Islet precursor cell (in vitro differentiated cells): ENCODE measurements around the gene ULK4.
A peak's percentile ranks its signal among the peaks of the same experiment; 100 is the strongest.

ENCODE experiments used
- DNase-seq: peaks from one replicate; pipeline ENCODE4 v3.0.0-alpha.2; 2018

Gene ULK4

DNA sequence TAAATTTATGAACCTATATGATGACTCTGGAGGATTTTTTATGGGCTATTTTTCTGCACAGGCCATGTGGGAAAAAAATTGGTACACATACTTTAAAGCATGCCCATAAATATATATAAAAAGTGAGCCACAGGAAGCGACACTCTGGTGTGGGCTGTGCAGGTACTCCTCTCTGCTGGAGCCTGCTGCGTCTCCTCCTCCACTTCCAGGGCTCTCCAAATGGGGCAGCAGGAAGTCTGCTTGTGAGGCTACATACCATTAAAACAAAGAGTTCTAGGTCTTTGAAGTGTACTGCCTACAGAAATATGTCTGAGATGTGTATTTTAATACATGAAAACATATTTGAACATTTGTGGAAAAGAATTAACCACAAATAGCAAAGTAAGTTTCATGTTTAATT is 627.5 kb downstream of the ULK4 start:
- DNase-seq, result no peak

DNA sequence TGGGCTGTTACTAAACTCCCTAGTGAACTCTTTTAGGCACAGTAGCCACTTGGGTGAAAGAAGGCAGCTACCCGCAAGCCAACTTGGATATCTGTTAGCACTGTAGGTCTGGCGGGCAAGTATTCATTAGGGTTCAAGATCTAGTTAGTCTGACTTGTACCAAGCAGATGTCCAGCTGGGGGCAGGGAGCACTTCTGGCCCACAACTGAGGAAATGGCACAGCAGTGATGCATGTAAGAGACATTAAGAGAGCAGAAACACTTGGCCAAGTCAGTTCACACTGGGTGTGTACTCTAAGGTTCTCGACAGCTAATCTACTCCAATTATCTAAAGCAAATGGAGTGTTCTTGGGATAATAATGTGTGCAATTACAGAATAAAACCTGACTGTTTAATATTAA is 630.9 kb downstream of the ULK4 start:
- no peak for DNase-seq

DNA sequence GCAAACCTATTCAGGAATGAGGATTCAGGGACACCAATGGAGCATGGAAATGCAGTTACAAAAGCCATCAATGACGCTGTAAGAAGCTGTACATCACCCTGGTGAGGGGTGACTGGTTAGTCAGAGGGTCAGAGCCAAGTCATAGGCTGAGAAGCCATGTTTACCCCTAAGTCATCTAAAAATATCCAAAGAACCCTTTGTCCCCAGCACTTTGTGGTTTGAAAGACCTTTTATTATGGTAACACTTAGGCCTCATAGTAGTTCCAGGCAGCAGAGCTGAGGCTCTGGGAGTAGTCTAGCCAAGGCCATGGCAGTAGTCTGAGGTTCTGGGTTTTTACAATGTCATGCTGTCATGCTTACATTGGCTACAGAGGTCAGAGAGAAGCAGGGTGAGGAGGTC is 631.4 kb downstream of the ULK4 start:
- DNase-seq, result peak; percentile 75

DNA sequence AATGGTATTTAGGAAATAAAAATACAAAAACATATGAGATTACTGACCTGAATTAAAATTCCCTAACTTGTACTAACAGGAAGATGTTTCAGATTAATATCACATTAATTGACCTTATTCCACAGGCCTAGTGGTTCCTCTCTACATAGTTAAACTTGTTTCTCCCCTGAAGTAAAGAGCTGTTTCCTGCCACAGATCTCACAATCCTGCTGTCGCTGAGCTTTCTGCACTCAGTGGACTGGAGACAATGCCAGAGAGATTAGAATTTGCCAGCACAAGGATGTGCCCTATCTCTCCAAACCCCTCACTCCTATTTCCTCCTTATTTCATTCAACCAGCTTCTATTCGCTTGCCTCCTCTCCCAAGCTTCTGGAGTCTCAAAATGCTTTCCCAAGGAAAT is 632.0 kb downstream of the ULK4 start:
- no peak for DNase-seq

DNA sequence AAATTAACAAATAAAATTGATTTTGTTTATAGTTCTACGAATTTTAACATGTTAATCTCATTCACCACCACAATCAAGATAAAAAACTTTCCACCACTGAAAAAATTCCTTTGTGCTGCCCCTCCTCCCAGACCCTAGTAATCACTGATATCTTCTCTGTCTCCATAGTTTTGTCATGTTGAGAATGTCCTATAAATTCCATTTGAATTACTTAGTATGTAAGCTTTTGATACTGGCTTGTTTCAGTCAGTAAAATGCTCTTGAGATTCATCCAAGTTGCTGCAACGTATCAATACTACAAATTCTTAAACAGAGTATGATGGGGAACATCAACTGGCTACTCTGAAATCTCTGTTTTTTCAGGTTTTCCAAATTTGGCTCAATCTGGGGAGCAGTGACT is 633.0 kb downstream of the ULK4 start:
- no peak for DNase-seq

DNA sequence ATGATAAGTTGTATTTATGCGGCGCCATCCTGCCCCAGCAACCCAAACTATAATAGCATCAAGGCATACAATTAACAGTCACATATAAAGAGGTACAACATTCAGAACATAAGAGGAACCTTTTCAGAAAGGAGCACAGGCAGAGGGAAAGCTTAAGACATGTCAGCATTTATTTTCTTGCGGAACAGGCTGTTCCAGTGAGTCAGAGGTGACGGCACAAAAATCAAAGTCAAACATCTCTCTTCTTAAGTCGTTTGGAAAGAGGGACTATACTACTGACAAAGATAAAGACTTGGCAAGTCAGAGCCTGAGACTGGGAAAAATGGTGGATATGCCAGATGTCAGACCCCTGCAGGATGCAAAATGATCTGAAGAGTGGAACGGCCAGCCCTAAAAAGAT is 634.2 kb downstream of the ULK4 start:
- peak; percentile 70 for DNase-seq

DNA sequence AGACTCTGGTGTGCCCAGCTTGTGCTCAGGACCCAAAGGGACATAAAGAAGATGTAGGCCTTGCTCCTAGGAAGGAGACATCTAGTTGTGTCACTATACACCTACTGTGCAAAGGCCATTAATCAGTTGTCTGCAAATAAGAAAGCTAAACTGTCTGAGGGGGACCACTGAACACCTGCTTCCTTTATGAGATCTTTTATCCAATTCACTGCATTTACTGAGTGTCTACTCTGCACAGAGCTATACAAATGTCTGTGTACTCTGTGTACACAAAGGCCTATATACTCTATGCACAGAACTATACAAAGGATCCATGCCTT is 637.8 kb downstream of the ULK4 start:
- DNase-seq, result no peak

DNA sequence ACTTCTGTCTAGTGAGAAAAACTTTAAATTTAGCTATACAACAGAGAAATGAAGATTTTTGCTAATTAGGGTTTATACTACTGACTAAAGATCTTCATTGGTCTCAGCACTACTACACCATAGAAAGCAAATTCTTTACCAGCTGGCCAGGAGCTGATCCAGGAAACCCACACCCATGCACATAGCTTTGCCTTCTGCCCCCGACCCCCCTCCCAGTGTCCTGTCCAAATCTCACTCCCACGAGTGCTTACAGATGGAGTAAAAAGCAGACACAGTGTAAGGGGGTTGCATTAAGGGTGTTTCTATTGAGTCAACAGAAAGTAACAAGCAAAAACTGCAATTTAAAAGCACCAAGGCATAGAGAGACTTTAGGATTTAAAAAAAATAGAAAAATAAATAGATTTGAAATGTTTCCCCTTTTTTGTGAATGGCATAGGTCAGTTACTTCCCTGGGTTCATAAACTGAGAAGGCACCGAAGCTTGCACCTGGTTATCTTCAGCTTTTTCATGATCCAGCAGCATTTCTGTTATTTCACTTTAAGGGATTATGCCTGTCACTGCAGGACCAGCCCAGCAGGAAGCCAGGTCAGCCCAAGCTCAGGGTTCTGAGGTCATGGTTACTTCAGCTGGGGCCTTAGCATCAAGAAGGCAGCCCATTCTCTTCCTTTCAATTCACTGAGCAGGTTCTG is 638.3 kb downstream of the ULK4 start:
- no peak for DNase-seq

DNA sequence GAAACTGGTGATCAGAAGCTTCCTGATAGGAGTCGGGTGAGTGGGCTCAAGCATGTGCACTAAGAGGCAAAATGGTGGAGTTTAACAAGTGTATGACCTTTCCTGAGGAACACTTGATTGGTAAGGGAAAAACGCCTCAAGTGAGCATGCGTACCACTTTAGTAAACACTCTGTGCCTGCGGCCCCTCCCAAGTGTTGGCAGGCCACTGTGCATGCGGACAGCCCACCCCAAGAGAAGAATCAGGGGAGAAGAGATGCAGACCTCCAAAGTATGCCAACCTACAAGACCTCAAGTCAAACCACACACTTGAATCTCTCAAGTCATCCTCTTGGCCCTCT is 640.3 kb downstream of the ULK4 start:
- no peak for DNase-seq

DNA sequence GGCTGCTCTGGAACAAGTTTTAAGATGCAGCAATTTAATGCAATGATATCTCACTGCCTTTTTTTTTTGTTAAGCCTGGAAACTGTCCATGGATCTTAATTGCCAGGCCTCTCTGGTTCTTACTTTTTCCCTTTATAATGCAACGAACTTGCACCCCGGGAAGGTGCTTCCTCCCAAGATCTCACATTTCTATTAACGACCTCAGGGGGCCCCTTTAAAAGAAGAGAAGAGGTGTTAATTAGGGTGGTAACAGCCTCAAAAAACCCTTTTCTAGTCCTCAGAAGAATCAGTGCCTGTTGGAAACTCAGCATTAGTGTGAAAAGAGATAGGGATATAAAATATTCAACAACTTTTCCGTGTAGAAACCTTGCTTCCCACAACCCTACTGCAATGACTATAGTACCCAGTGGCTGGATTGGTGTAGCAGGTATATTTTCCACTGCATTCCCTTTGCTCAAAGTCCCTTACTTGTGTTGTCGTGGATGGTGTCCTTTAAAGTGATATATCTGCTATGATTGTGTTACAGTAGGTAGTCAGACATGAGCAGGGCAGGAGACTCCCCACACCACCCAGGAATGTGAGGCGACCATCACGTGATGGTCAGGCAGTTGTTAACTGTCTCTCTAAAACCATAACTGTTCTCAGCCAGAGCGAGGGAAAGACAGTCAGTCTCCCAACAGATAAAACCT is 640.8 kb downstream of the ULK4 start:
- no peak for DNase-seq

DNA sequence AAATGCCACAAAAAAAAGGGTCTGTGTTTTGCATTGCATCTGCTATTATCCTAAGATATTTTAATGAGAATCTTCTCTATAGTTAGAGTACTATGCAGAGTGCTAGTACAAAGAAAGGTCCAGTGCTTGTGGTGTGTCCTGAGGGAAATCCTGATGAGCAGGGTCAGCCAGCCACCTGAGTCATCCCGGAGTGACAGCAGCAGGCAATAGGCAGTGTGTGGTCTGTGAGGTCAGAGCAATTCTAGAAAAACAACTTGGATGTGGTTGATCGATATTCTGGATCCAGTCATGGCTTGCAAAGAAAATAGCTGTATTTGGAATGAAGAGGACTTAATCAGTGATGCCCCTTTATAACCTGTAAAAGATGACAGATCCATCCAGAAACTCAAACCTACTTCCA is 643.4 kb downstream of the ULK4 start:
- DNase-seq, result peak; percentile 91

DNA sequence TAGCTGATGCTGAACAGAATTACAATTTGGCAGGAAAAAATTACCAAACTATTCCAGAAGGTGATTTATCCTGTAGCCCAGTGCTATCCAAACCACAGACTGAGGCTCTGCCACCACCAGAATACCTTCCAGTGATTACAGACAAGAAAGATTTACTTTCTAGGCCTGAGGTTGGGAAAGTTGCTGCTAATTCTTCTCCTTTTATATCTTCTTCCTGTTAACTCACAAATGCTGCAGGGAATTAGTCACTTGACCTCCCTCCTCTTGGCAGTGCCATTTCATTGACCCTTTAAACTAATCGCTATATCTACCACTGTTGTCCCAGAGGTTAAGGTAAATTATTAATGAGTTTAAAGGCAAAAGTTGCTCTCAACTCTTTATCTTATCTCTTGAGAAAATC is 644.2 kb downstream of the ULK4 start:
- no peak for DNase-seq

DNA sequence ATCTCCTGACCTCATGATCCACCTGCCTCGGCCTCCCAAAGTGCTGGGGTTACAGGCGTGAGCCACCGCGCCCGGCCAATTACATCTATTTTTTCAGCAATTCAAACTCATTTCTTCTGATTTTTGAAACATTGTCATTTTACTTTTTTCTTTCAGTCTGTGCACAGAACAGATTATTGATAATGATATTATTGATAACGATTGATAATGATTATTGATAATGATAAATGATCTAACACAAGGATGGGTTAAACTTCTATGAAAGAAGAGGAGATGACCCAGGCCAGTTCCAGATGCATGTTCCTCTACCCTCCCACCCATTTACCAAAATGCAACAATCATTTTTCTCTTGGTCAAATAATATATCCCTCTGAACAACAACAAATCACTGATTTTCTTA is 644.6 kb downstream of the ULK4 start:
- no peak for DNase-seq

DNA sequence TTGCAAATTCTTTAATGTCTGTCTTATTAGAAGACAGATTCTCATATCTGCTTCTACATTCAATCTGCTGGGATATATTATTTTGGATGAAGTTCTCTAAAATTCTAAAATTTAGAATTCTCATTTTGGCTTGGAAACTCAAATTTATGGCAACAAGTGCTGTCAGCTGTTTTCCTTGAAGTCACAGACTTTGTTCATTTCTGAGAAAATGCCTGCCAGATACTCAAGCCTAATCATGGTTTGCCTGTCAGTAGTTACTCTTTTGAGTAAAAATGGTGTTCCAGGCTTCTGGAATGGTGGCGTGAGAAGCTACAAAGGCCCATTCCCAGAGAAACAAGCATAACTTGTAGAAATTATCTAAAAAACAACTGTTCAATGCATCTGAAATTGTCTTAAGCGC is 646.8 kb downstream of the ULK4 start:
- no peak for DNase-seq

DNA sequence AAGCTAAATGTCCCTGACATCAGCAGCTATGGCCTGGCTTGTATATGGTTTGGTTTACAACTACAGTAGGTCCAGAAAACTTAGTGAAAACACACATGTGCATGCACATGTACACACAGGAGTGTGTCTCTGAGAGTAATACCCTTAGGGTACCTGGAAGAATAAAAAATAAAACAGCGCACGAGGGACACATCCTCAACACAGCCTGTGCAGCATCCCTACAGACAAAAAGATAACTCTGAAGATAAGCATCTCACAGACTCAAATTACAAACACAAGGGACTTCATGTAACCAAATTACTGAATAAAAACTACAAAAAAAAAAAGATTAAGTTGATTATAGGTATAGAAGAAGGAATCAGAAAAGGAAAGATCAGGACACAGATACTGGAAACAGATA is 653.8 kb downstream of the ULK4 start:
- DNase-seq, result no peak

DNA sequence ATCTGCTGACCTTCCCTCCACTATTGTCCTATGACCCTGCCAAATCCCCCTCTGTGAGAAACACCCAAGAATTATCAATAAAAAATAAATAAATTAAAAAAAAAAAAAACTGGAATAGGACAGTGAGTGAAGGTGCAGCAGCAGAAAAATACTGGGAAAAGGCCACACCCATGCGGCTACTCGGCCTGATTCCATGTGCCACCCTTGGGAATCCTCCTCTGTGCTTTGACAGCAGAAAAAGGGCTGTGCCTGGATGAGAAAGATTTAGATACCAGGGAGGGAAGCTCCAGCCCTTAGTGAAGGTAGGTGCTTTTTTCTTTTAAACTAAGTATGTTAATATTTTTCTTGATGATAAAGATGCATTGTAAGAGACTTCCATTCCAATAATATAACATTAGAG is 654.8 kb downstream of the ULK4 start:
- DNase-seq, result no peak

DNA sequence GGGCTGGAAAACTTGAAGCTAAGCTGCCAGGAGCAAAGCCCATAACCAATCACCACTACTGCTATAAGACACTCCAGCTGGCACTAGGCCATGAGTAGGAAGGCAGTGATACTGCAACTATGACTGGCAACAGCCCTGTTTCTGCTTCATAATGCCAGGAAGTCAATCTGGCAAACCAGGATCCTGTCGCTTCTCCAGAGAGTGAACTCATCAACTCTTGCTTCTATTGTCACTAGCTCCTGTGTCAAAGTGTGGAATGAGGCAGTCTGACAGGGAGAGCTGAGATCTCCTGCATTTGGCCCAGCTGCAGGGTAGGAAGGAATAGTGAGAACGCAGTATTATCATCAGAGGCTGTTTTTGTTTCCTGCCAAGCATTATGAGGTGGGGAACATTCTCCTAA is 657.3 kb downstream of the ULK4 start:
- no peak for DNase-seq

DNA sequence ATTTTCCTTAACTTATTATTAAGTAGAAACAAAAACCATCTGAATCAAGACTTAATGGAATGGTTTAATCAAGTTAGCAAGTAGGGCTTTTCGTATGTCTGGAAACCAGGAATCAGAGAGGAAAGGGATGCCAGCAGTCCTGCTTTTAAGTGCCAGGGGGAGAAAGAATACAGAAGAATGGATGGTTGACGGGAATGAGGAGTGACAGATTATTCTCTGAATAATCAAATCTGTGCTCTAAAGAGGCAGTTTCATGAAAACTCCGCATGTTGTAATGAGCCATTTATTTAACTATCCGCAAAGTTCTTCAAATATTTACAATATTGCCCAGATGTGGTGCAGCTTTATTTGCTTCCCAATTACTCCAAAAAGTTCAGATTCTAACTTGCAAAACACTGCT is 659.6 kb downstream of the ULK4 start:
- no peak for DNase-seq

DNA sequence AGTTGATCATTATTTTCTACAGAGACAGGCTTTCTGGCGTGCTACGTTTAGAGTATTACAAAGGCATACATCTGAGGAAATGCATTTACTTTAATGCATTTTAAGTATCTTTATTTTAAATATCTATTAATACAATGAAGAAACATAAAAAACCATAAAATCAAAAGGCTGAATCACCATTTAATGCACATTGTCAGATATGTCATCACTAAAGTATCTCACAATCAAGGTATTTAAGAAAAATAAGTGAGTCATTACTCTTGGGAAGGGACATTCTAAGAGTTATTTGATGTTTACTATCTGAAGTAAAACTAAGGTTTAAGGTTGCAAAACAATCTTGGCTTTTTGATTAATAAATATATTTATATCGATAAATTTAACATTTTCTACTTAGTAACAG is 660.4 kb downstream of the ULK4 start:
- DNase-seq, result no peak

DNA sequence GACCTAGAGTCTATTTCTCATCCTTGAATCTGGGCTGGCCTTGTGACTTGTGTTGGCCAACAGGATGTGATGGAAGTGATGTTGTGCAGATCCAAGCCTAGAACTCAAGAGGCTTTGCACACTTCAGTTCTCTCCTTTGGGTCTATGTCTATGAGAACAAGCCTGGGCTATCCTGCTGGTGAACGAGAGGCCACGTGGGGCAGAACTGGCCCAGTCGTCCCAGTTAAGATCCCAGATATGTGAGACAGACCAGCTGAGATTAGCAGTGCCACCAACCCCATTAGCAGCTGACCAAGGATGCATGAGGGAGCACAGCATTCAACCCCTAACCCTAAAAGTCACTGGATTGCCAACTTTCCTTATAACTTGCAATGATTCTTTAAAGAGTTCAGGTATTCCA is 662.9 kb downstream of the ULK4 start:
- DNase-seq, result no peak

DNA sequence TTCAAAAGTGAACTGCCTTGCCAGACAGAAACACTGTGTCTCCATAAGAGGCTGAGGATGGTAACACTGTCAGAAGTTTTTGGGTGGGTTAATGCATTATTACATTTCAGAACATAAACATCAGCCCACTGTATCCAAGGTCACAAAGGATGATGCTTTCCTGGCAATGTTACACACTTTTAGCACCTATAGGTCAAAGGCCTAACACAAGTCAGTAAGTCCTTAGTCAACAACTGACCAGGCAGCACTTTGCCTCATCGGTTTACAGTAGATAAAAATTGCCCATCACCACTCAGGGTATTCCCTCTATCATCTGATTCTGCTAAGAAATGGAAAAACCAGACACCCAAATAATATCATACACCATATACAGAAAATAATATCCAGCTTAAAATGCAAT is 664.2 kb downstream of the ULK4 start:
- no peak for DNase-seq

DNA sequence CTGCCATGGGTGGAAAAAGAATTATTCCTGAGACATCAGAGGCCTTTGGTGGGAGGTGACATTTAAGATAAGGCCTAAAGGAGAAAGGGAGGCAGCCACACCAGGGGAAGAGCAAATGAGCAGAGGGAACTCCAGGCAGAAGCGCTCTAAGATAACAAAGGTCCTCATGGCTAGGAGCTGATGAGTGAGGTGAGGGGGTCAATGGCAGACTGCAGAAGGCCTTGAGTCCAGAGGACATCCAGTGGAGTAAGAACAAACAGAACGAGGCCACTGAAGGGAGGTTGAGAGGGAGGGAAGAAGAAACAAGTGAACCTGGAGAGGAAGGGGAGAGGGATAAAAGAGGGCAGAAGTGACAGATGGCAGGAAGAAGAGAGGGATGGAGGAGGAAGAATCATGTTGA is 665.3 kb downstream of the ULK4 start:
- no peak for DNase-seq

DNA sequence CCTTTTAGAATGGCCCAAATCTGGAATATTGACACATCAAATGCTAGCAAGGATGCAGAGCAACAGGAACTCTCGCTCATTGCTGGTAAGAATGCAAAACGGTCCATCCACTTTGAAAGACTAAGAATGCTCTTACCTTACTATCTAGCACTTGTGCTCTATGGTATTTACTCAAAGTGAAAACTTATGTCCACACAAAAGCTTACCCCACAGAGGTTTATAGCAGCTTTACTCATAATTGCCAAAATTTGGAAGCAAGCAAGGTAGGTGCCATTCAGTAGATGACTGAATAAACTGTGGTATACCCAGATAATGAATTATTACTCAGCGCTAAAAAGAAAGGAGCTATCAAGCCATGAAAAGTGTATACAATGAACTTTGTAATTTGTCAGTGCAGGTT is 666.2 kb downstream of the ULK4 start:
- no peak for DNase-seq

DNA sequence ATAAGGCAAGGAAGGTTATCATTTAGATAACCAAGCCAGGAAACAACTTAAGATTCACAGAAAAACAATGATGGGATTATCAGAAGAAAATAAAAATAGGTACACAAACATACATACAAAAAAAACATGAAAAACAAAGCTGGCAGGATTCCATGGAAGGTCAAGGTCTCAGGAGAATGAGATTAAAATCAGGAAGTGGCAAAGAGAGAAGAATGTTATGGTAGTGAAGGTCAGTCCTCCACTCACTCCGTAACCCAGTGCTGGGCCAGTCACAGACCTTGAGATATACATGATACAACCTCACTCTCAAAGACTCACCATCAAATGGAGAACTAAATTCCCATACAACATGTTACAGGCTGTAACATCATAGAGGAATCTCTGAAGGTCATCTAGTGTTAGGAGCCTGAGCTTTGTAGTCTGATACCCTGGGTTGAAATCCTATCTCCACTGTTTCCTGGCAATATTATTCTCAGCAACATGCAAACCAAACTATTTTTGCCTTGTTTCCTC is 668.7 kb downstream of the ULK4 start:
- DNase-seq, result no peak

DNA sequence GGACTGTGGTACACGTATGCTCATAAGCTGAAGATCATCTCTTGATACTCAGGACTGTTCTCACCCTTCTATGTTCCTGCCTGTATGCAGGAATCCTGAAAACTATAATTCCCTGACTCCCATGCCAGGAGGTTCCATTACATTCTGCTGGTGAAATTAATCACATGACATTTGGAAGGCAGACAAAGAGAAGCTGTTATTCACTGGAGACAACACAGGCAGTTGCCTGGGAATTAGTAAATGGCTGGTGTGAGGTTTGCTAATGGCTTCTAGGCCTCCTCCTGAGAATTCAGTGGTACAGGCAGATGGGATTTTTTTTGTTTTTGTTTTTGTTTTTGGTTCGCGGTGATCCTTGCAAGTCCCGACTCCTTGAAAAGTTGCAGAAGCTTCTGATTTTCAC is 671.2 kb downstream of the ULK4 start:
- no peak for DNase-seq
